Loucy (cell line): ENCODE measurements around the gene SLC15A3.

Experiments used
- H2AFZ ChIP-seq: fragments of 200-600 bp; sonication (generic); 2 replicates; pipeline ENCODE4 v1.6.0; 2016; ENCODE audit warnings: antibody characterized with exemption, mild to moderate bottlenecking, low read length, moderate library complexity
- H3F3A ChIP-seq: fragments of 200-600 bp; 2 replicates; pipeline ENCODE4 v1.6.0; 2016; ENCODE audit warnings: antibody characterized with exemption, low read depth, mild to moderate bottlenecking
- H3K27me3 ChIP-seq: fragments of 200-600 bp; sonication (generic); 2 replicates; pipeline ENCODE4 v1.6.1; 2014; ENCODE audit warnings: low read length, mild to moderate bottlenecking; ENCODE audit not compliant: insufficient read depth, poor library complexity, severe bottlenecking
- H3K36me3 ChIP-seq: fragments of 200-600 bp; sonication (generic); 2 replicates; pipeline ENCODE4 v1.6.1; 2016; ENCODE audit warnings: low read length; ENCODE audit not compliant: insufficient read depth
- H3K4me1 ChIP-seq: fragments of 200-600 bp; sonication (generic); 2 replicates; pipeline ENCODE4 v1.5.1; 2014; ENCODE audit warnings: low read length, mild to moderate bottlenecking; ENCODE audit not compliant: insufficient read depth, poor library complexity, severe bottlenecking
- H3K4me2 ChIP-seq: fragments of 200-600 bp; sonication (generic); 2 replicates; pipeline ENCODE4 v1.6.0; 2014; ENCODE audit warnings: antibody characterized with exemption, low read length, low read depth, mild to moderate bottlenecking; ENCODE audit not compliant: poor library complexity, severe bottlenecking
- H3K4me3 ChIP-seq: fragments of 200-600 bp; sonication (generic); 2 replicates; pipeline ENCODE4 v1.5.1; 2014; ENCODE audit warnings: low read length, mild to moderate bottlenecking, mixed read lengths; ENCODE audit not compliant: poor library complexity, severe bottlenecking
- H3K79me2 ChIP-seq: fragments of 200-600 bp; sonication (generic); 2 replicates; pipeline ENCODE4 v1.6.1; 2014; ENCODE audit warnings: low read length; ENCODE audit not compliant: insufficient read depth
- H3K9ac ChIP-seq: fragments of 200-600 bp; sonication (generic); 2 replicates; pipeline ENCODE4 v1.6.0; 2014; ENCODE audit warnings: mild to moderate bottlenecking, low read depth, low read length, moderate library complexity; ENCODE audit not compliant: poor library complexity, severe bottlenecking
- H3K9me2 ChIP-seq: fragments of 200-600 bp; sonication (generic); replicated peaks from 2 replicates; pipeline ENCODE4 v1.6.1; 2016; ENCODE audit warnings: low read depth, low read length, mixed read lengths
- H3K9me3 ChIP-seq: fragments of 200-600 bp; sonication (generic); 2 replicates; pipeline ENCODE4 v1.6.1; 2014; ENCODE audit warnings: mild to moderate bottlenecking, antibody characterized with exemption, low read length, low read depth; ENCODE audit not compliant: insufficient read depth
- H4K20me1 ChIP-seq: fragments of 200-600 bp; sonication (generic); 2 replicates; pipeline ENCODE4 v1.6.0; 2014; ENCODE audit warnings: antibody characterized with exemption, low read length, mild to moderate bottlenecking; ENCODE audit not compliant: insufficient read depth, poor library complexity, severe bottlenecking
- EZH2phosphoT487 ChIP-seq: fragments of 200-600 bp; IDR thresholded peaks from 2 replicates; pipeline ENCODE4 v1.6.1; 2018; ENCODE audit warnings: antibody characterized with exemption, mild to moderate bottlenecking, moderate library complexity, borderline replicate concordance
- TF ChIP-seq, protein P1 (sequence below): fragments of 200-600 bp; sonication (generic); conservative IDR thresholded peaks from 2 replicates; pipeline ENCODE4 v1.5.1; 2014; ENCODE audit warnings: mild to moderate bottlenecking, antibody characterized with exemption, low read length

Gene SLC15A3

GRCh38 chr11:60941371-60942119 lies 10.4 kb downstream of the SLC15A3 start:
- Histone ChIP-seq H3K27me3 (no peaks in the 10 kb centered on the region), H3K36me3 (no peaks in the 10 kb centered on the region), H3K4me3 (no peak overlapping the region), H3K79me2 (no peaks in the 10 kb centered on the region), H3K9me2 (no peaks in the 10 kb centered on the region), H3F3A (no peaks in the 10 kb centered on the region), H4K20me1 (no peaks in the 10 kb centered on the region), H3K4me1 (no peaks in the 10 kb centered on the region), H2AFZ (no peak overlapping the region), H3K4me2 (no peak overlapping the region), H3K9ac (no peak overlapping the region), H3K9me3 (no peaks in the 10 kb centered on the region)
- TF ChIP-seq, protein P1, sequence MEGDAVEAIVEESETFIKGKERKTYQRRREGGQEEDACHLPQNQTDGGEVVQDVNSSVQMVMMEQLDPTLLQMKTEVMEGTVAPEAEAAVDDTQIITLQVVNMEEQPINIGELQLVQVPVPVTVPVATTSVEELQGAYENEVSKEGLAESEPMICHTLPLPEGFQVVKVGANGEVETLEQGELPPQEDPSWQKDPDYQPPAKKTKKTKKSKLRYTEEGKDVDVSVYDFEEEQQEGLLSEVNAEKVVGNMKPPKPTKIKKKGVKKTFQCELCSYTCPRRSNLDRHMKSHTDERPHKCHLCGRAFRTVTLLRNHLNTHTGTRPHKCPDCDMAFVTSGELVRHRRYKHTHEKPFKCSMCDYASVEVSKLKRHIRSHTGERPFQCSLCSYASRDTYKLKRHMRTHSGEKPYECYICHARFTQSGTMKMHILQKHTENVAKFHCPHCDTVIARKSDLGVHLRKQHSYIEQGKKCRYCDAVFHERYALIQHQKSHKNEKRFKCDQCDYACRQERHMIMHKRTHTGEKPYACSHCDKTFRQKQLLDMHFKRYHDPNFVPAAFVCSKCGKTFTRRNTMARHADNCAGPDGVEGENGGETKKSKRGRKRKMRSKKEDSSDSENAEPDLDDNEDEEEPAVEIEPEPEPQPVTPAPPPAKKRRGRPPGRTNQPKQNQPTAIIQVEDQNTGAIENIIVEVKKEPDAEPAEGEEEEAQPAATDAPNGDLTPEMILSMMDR: no peak
- TF ChIP-seq EZH2phosphoT487: no peak

DNA sequence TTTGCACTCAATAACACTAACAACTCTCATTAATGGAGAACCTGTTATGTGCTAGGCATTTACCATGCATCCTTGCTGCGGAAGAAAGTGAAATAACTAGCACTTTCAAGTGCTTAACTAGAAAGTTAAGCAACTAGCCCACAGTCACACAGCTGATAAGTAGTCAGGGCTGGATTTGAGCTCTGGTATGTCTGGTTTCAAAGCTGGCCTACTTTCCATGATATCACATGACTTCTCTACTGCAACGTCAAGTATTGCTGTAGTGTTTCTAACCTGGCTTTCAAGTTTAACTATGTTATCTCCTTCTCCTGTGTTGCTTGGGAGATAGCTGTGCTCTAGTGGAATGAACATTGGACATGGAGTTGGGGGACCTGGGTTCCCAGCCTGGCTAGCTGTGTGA lies 12.1 kb downstream of the SLC15A3 start:
- Histone ChIP-seq H3K36me3 (no peaks in the 10 kb centered on the region), H3K79me2 (no peaks in the 10 kb centered on the region), H3K4me1 (no peaks in the 10 kb centered on the region), H3F3A (no peaks in the 10 kb centered on the region), H3K4me3 (no peak overlapping the region), H3K27me3 (no peaks in the 10 kb centered on the region), H3K9me2 (no peaks in the 10 kb centered on the region), H4K20me1 (no peaks in the 10 kb centered on the region), H3K9me3 (no peaks in the 10 kb centered on the region), H3K9ac (no peak overlapping the region), H3K4me2 (no peak overlapping the region), H2AFZ (no peak overlapping the region)
- no peak for TF ChIP-seq EZH2phosphoT487
- TF ChIP-seq, protein P1: no peak

- H3K36me3 ChIP-seq: no peaks in the 10 kb centered on the region
- no peak for TF ChIP-seq EZH2phosphoT487
- TF ChIP-seq, protein P1: no peak
- no peaks in the 10 kb centered on the region for H4K20me1 ChIP-seq
Measured at GRCh38 chr11:60939301-60939700, 12.7 kb downstream of the SLC15A3 start.

More at GRCh38 chr11:60939301-60939700, 12.7 kb downstream of the SLC15A3 start:
- H3K9me2 ChIP-seq: no peaks in the 10 kb centered on the region
- H3K27me3 ChIP-seq: no peaks in the 10 kb centered on the region
- H3K79me2 ChIP-seq: no peaks in the 10 kb centered on the region
- H3F3A ChIP-seq: no peaks in the 10 kb centered on the region
- no peak overlapping the region for H2AFZ ChIP-seq
- no peaks in the 10 kb centered on the region for H3K9me3 ChIP-seq
- no peak overlapping the region for H3K9ac ChIP-seq
- H3K4me1 ChIP-seq: no peaks in the 10 kb centered on the region
- no peak overlapping the region for H3K4me3 ChIP-seq
- H3K4me2 ChIP-seq: no peak overlapping the region
